Activated B cell treated with CpG ODN at 0.5 μM for 24 hours (primary cell): Measurements from ENCODE around the gene GRAMD1A. TPM values are rescaled to one million over a fixed set of nuclear protein-coding genes. Genes with fewer than 3 reads are reported as not detected.
A peak's percentile ranks its signal among the peaks of the same experiment; 100 is the strongest.

ENCODE experiments used
- ATAC-seq: fragments of 200-7000 bp; cut with Tn5 transposase; one replicate; pipeline ENCODE4 v1.10.0; 2021; ENCODE audit warnings: low read depth, mild to moderate bottlenecking, moderate library complexity
- CTCF ChIA-PET: fragments of 350-600 bp; sonication (Branson Sonifier 250); formaldehyde crosslinking; loops from one replicate; lab custom pipeline; 2021; ENCODE audit warnings: antibody characterized with exemption; lab: Charles Lee
- POLR2A ChIA-PET: fragments of 350-600 bp; sonication (Branson Sonifier 250); formaldehyde crosslinking; loops from one replicate; lab custom pipeline; 2021; ENCODE audit warnings: antibody characterized with exemption; lab: Charles Lee
- DNase-seq: peaks from one replicate; pipeline ENCODE4 v3.0.0; 2022
- H3K27ac Mint-ChIP-seq: one replicate; pipeline ENCODE4 v1.8.0; 2020; ENCODE audit warnings: mixed read lengths
- H3K27me3 Mint-ChIP-seq: one replicate; pipeline ENCODE4 v1.8.0; 2021; ENCODE audit warnings: mixed read lengths
- H3K36me3 Mint-ChIP-seq: one replicate; pipeline ENCODE4 v1.8.0; 2021; ENCODE audit warnings: low read depth, mixed read lengths
- H3K4me1 Mint-ChIP-seq: one replicate; pipeline ENCODE4 v1.8.0; 2021; ENCODE audit warnings: mixed read lengths
- H3K4me3 Mint-ChIP-seq: one replicate; pipeline ENCODE4 v1.8.0; 2020; ENCODE audit warnings: mild to moderate bottlenecking, mixed read lengths
- H3K9me3 Mint-ChIP-seq: one replicate; pipeline ENCODE4 v1.8.0; 2020; ENCODE audit warnings: mixed read lengths
- intact Hi-C: fragments of 100-400 bp; cut with micrococcal nuclease; formaldehyde crosslinking; loops from one replicate; pipeline ENCODE4 v1.15.1; 2024
- total RNA-seq: library from RNA; stranded (reverse); gene quantifications from 2 replicates; pipeline ENCODE4 v1.2.3, GENCODE V29; 2022
- TF ChIP-seq, protein P1 (sequence below): fragments of 200-600 bp; IDR thresholded peaks from one replicate; pipeline ENCODE4 v1.8.0; 2022; ENCODE audit warnings: antibody characterized with exemption, mild to moderate bottlenecking

The GRAMD1A gene
- total RNA-seq, 1 donor from 2014 or later, result 52.9 TPM

DNA sequence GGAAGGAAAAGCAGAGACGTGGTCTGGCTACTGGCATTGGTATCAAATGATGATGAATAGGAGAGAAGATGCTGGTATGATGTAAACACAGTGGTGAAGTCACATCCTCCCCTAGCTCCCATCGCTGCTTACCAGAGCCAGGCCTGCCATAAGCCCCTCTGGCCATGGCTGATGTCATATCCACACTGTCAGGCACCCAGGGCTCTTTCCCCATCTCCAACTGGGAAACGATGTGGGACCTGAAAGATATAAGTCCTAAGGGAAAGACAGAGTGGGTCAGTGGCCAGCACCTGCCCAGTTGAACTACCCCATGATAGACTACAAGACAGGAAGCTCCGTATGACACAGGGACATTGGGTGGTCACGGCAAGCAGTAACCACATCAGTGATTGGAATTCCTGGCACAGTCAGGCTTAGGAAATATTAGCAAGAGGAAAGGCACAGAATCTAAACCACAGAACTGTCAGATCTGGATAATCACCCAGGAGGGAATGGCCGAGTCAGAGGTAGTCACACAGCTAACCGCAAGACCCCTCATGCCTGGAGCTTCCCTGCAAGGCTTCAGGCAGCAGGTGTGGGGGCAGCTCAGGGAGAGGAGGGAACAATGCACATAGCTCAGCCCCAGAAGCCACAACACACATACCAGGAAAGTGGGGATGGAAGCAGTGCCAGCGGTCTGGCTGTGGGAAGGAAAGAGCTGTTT is 39.9 kb upstream of the GRAMD1A start:
- H3K27me3 Mint-ChIP-seq, result no peaks in the 10 kb centered on the region
- ATAC-seq (no peak), DNase-seq (no peak)
- TF ChIP-seq, protein P1, sequence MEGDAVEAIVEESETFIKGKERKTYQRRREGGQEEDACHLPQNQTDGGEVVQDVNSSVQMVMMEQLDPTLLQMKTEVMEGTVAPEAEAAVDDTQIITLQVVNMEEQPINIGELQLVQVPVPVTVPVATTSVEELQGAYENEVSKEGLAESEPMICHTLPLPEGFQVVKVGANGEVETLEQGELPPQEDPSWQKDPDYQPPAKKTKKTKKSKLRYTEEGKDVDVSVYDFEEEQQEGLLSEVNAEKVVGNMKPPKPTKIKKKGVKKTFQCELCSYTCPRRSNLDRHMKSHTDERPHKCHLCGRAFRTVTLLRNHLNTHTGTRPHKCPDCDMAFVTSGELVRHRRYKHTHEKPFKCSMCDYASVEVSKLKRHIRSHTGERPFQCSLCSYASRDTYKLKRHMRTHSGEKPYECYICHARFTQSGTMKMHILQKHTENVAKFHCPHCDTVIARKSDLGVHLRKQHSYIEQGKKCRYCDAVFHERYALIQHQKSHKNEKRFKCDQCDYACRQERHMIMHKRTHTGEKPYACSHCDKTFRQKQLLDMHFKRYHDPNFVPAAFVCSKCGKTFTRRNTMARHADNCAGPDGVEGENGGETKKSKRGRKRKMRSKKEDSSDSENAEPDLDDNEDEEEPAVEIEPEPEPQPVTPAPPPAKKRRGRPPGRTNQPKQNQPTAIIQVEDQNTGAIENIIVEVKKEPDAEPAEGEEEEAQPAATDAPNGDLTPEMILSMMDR, result no peak
- POLR2A ChIA-PET, result no interaction called here
- CTCF ChIA-PET, result no interaction called here
- intact Hi-C loops, result loop anchor here (5.0 kb wide), 1 partner anchor 33 kb away; the partner anchor contains the start of gene ZNF30
- H3K27ac Mint-ChIP-seq, result no peak overlapping the region
- peaks cover 63% of the 10 kb centered on the region for H3K36me3 Mint-ChIP-seq
- H3K4me3 Mint-ChIP-seq, result peak overlapping the region; percentile 4
- H3K9me3 Mint-ChIP-seq, result peaks cover 37% of the 10 kb centered on the region
- peaks cover 27% of the 10 kb centered on the region for H3K4me1 Mint-ChIP-seq

DNA sequence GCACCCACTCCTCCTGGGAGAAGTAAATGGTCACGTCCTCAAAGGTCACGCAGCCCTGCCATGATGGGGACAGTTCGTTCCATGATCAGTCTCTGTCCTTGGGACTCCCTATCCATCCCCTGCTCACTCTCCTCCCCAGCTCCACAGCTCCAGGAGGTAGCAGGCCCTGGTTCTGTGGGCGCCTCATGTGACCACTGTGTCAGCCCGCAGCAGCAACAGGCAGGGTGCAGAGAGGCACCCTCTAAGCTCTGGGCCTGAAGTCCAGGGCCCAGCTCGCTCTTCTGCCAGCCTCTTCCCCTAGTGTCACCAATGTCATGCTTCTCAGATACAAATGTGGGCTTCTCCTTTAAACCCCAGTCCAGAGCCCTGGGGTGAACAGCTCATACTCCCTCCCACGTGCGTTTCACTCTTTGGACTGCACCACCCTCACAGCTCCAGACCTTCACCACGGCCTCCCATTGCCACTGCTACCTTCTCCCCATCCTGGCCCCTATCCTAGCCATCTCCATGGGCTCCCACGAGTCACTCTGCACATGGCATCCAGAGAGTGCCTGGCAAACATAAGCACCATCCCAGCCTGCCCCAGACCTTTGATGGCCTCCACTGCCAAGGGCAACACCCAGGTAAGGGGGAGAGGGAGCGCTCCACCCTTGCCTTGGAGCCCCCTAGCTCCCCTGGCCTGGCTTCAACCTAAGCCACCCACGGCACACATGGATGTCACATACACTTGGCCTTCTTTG is 39.0 kb upstream of the GRAMD1A start:
- Mint-ChIP-seq H3K4me1 (peaks cover 27% of the 10 kb centered on the region), H3K9me3 (peaks cover 35% of the 10 kb centered on the region), H3K36me3 (peaks cover 57% of the 10 kb centered on the region), H3K27ac (no peak overlapping the region), H3K4me3 (no peak overlapping the region), H3K27me3 (no peaks in the 10 kb centered on the region)
- ChIA-PET CTCF (no interaction called here), POLR2A (no interaction called here)
- no peak for ATAC-seq
- DNase-seq, result no peak
- intact Hi-C loops, result loop anchor here (5.0 kb wide), 1 partner anchor 34 kb away; the partner anchor contains the start of gene ZNF30
- TF ChIP-seq, protein P1, result no peak

- H3K4me1 Mint-ChIP-seq, result peaks cover 27% of the 10 kb centered on the region
- peaks cover 26% of the 10 kb centered on the region for H3K9me3 Mint-ChIP-seq
- ATAC-seq (no peak), DNase-seq (no peak)
- intact Hi-C loops, result loop anchor here (5.0 kb wide), 1 partner anchor 35 kb away; the partner anchor contains the start of gene ZNF30
- peak overlapping the region; percentile 88 for H3K4me3 Mint-ChIP-seq
- TF ChIP-seq, protein P1, result no peak
- H3K27ac Mint-ChIP-seq, result peak overlapping the region; percentile 59
- no peaks in the 10 kb centered on the region for H3K27me3 Mint-ChIP-seq
- ChIA-PET CTCF (no interaction called here), POLR2A (interaction anchor here (0.5 kb wide), 1 partner anchor 94 kb away, joined by 6 read pairs; no protein-coding TSS in a partner anchor)
- H3K36me3 Mint-ChIP-seq, result peaks cover 49% of the 10 kb centered on the region
These were observed 38.1 kb upstream of the GRAMD1A start for GRCh38 chr19:34961775-34962686.

DNA sequence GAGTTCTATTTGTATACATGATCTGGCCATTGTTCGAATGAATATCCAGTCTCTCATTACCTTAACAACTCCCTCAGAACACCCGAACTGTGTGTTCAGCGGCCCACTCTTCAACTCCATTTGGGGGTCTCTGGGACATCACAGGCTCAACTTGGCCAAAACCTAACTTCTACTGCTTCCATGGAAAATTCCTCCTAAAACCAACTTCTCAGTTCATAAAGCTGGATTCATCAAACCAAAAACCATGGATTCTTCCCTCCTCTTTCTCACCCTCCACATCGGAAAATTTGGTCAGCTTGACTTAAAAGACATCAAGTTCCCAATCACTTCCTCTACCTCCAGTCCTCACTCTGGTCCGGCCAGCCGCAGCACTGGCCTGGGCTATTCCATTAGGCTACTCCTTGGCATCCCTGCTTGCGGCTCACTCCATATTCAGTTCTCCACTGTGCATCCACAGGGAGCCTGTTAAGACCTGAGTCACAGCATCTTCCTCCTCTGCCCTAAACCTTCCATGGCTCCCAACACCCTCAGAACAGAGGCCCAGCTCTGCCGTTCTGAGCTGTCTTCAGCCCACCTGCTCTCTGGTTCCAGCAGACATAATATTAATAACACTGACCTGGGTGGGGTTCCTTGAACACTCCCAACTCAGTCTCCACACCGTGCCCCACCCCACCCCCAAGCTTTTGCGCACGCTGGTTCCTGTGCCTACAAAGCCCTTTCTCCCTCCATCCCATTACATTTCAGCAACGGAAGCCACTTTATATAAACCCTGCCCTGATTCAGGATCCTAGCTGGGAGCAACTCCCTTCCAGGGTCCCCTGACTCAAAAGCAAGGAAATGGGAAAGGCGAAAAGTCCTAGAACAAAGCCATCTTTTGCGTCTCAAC is 37.2 kb upstream of the GRAMD1A start:
- ChIA-PET CTCF (interaction anchor here (1.0 to 1.4 kb wide), 2 partner anchors 50 to 81 kb away, joined by 4 read pairs; no protein-coding TSS in a partner anchor), POLR2A (interaction anchor here (0.5 to 1.4 kb wide), 2 partner anchors 36 to 93 kb away, joined by 5 to 6 read pairs; partner anchors contain the start of gene ZNF30)
- H3K27ac Mint-ChIP-seq, result peak overlapping the region; percentile 71
- peak overlapping the region; percentile 88 for H3K4me3 Mint-ChIP-seq
- TF ChIP-seq, protein P1, result no peak
- intact Hi-C loops, result loop anchor here (5.0 kb wide), 1 partner anchor 36 kb away; the partner anchor contains the start of gene ZNF30
- peaks cover 41% of the 10 kb centered on the region for H3K36me3 Mint-ChIP-seq
- ATAC-seq (no peak), DNase-seq (no peak)
- peaks cover 23% of the 10 kb centered on the region for H3K9me3 Mint-ChIP-seq
- H3K27me3 Mint-ChIP-seq, result no peaks in the 10 kb centered on the region
- H3K4me1 Mint-ChIP-seq, result peaks cover 27% of the 10 kb centered on the region
